Measurements from ENCODE around the gene RFK. TPM values are rescaled to one million over a fixed set of nuclear protein-coding genes. Genes with fewer than 3 reads are reported as not detected.

The RFK gene
- polyA plus RNA-seq, 1 donor (not counting 4 experiments of a cell fraction or from before 2014, with no cell fraction given) = 30.1 TPM

DNA sequence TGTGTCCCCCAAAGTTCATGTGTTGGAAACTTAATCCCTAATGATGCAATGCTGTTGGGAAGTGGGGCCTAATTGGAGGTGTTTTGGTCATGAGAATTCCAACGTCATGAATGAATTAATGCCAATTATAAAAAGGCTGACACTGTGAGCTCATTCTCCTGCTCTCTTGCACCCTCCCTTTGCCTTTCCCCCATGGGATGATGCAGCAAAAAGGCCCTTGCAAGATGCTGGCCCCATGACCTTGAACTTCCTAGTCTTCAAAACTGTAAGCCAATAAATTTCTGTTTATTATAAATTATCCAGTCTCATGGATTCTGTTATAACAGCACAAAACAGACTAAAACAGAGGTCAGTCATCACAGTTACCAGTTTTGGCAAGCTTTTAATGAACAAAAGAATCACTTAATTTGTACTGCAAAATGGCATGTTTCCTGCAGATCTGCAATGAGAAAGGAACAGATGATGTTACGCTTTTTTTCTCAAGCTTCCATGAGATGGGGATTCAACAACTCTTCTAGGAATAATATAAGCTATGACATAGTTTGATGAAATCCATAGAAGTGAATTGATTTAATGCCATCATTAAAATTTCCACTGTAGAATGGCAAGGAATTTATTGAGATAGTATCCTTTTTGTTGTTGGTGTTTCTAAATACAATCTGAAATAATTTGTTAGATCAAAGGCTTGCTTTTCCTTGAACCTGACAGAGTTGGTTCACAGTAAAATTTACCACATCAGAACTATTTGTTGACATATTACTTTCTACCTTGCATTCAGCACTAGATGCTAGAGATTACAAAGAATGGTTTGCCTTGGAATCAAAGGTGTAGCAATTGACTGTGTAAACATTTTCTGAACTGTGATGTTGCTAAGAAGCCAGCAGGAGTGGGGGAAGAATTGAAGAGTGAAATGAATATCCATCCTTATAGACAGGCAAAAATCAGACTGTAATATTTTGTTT lies 29.3 kb upstream of the RFK start:
- H2AFZ ChIP-seq (ENCODE audit: control insufficient read depth, low read length) = no peak overlapping the region
- no peak overlapping the region for H3K27ac ChIP-seq (ENCODE audit: control insufficient read depth, insufficient read depth, low read length)
- no peaks in the 10 kb centered on the region for H3K79me2 ChIP-seq (ENCODE audit: control insufficient read depth, insufficient read depth, low read length)
- H3K4me3 ChIP-seq (ENCODE audit: control insufficient read depth in 2 of 3, extremely low read depth in 1 of 3, insufficient read depth in 2 of 3, low read depth in 1 of 3, low read length in 3 of 3) = no peak overlapping the region
- dilution Hi-C loops (cut with MboI; ENCODE audit: extremely low pct_ligation_motif_present, low sequenced_read_pairs) = no loop called here
- H3K9me1 ChIP-seq (ENCODE audit: control insufficient read depth, extremely low read depth, insufficient read depth, low read length) = no peaks in the 10 kb centered on the region
- no peaks in the 10 kb centered on the region for H3K27me3 ChIP-seq (ENCODE audit: control insufficient read depth, extremely low read depth, insufficient read depth, low read length)
- no peaks in the 10 kb centered on the region for H3K4me1 ChIP-seq (ENCODE audit: control insufficient read depth, extremely low read depth, insufficient read depth, low read length)
- no peak overlapping the region for H3K4me2 ChIP-seq (ENCODE audit: control insufficient read depth, extremely low read depth, insufficient read depth, low read depth, low read length)
- TF ChIP-seq, protein P1, sequence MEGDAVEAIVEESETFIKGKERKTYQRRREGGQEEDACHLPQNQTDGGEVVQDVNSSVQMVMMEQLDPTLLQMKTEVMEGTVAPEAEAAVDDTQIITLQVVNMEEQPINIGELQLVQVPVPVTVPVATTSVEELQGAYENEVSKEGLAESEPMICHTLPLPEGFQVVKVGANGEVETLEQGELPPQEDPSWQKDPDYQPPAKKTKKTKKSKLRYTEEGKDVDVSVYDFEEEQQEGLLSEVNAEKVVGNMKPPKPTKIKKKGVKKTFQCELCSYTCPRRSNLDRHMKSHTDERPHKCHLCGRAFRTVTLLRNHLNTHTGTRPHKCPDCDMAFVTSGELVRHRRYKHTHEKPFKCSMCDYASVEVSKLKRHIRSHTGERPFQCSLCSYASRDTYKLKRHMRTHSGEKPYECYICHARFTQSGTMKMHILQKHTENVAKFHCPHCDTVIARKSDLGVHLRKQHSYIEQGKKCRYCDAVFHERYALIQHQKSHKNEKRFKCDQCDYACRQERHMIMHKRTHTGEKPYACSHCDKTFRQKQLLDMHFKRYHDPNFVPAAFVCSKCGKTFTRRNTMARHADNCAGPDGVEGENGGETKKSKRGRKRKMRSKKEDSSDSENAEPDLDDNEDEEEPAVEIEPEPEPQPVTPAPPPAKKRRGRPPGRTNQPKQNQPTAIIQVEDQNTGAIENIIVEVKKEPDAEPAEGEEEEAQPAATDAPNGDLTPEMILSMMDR (optimal IDR thresholded peaks at IDR 0.05 in 1 of 3, IDR thresholded peaks at IDR 0.05 in 1 of 3, conservative IDR thresholded peaks at IDR 0.05 in 1 of 3; ENCODE audit: extremely low read depth in 1 of 3, insufficient read depth in 2 of 3, low read length in 3 of 3) = no peak
- no peak for TF ChIP-seq EZH2 (IDR thresholded peaks at IDR 0.05; ENCODE audit: low read length)
- H3K36me3 ChIP-seq (ENCODE audit: control insufficient read depth in 2 of 2, extremely low read depth in 1 of 2, insufficient read depth in 2 of 2, low read length in 2 of 2) = no peaks in the 10 kb centered on the region
- FAIRE-seq (no peak), DNase-seq (ENCODE audit: low read depth, low spot score) (no peak)
- no peaks in the 10 kb centered on the region for H3K9me3 ChIP-seq (ENCODE audit: control insufficient read depth, low read depth, low read length)
- no peak overlapping the region for H3K9ac ChIP-seq (ENCODE audit: control insufficient read depth, extremely low read depth, insufficient read depth, low read length)
- H4K20me1 ChIP-seq (ENCODE audit: control insufficient read depth, extremely low read depth, insufficient read depth, low read length) = no peaks in the 10 kb centered on the region

DNA sequence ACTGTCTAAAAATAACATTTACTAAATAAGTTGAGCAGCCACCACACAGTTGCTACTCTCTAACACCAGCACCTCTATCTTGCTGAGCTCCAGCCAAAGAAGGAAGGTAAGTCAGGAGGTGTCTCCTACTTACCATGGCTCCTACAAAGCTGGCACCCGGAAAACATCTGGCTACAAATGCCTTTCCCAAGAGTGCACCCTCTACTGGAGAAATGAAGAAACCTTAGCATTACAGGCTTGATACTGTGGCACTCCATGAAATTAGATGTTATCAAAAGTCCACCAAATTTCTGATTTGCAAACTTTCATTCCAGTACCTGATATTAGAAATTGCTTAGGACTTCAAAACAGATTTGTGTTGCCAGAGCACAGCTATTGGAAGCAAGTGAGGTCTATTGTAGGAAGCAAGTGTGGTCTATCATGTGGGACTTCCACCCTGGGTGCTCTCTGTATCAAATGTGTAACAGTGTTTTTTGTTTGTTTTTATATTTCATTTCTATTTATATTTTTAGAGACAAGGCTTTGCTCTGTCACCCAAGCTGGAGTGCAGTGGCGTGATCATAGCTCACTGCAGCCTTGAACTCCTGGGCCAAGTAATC lies 25.7 kb upstream of the RFK start:
- no peak overlapping the region for H2AFZ ChIP-seq (ENCODE audit: control insufficient read depth, low read length)
- H3K4me2 ChIP-seq (ENCODE audit: control insufficient read depth, extremely low read depth, insufficient read depth, low read depth, low read length) = no peak overlapping the region
- H3K4me3 ChIP-seq (ENCODE audit: control insufficient read depth in 2 of 3, extremely low read depth in 1 of 3, insufficient read depth in 2 of 3, low read depth in 1 of 3, low read length in 3 of 3) = no peak overlapping the region
- no peaks in the 10 kb centered on the region for H3K9me1 ChIP-seq (ENCODE audit: control insufficient read depth, extremely low read depth, insufficient read depth, low read length)
- H3K36me3 ChIP-seq (ENCODE audit: control insufficient read depth in 2 of 2, extremely low read depth in 1 of 2, insufficient read depth in 2 of 2, low read length in 2 of 2) = no peaks in the 10 kb centered on the region
- no peak overlapping the region for H3K27ac ChIP-seq (ENCODE audit: control insufficient read depth, insufficient read depth, low read length)
- no peak for DNase-seq (ENCODE audit: low read depth, low spot score)
- H3K27me3 ChIP-seq (ENCODE audit: control insufficient read depth, extremely low read depth, insufficient read depth, low read length) = no peaks in the 10 kb centered on the region
- no peaks in the 10 kb centered on the region for H3K79me2 ChIP-seq (ENCODE audit: control insufficient read depth, insufficient read depth, low read length)
- H3K4me1 ChIP-seq (ENCODE audit: control insufficient read depth, extremely low read depth, insufficient read depth, low read length) = no peaks in the 10 kb centered on the region
- dilution Hi-C loops (cut with MboI; ENCODE audit: extremely low pct_ligation_motif_present, low sequenced_read_pairs) = no loop called here
- TF ChIP-seq, protein P1 (optimal IDR thresholded peaks at IDR 0.05 in 1 of 3, IDR thresholded peaks at IDR 0.05 in 1 of 3, conservative IDR thresholded peaks at IDR 0.05 in 1 of 3; ENCODE audit: extremely low read depth in 1 of 3, insufficient read depth in 2 of 3, low read length in 3 of 3) = peak; percentile 55 to 67 (median 66)
- TF ChIP-seq EZH2 (IDR thresholded peaks at IDR 0.05; ENCODE audit: low read length) = no peak
- H4K20me1 ChIP-seq (ENCODE audit: control insufficient read depth, extremely low read depth, insufficient read depth, low read length) = no peaks in the 10 kb centered on the region
- no peaks in the 10 kb centered on the region for H3K9me3 ChIP-seq (ENCODE audit: control insufficient read depth, low read depth, low read length)
- FAIRE-seq = no peak
- H3K9ac ChIP-seq (ENCODE audit: control insufficient read depth, extremely low read depth, insufficient read depth, low read length) = no peak overlapping the region
